Astrocyte of the spinal cord (primary cell): ENCODE data around the gene OR10C1.
"Not testable (repeated sequence)": the region's sequence is repeated elsewhere in the genome, so short reads cannot be mapped to it uniquely, and the experiment has no call there.

Experiments
- DNase-seq: peaks from one replicate; pipeline ENCODE4 v3.0.0; 2011; ENCODE audit warnings: low read depth, low spot score
- H3K4me3 ChIP-seq: 2 replicates; pipeline ENCODE4 v1.5.1; 2011; ENCODE audit warnings: low read depth, mild to moderate bottlenecking, low read length, moderate library complexity
- in situ Hi-C: cut with HindIII; loops from 2 replicates; pipeline ENCODE4 v1.10.0; 2017; ENCODE audit warnings: low sequenced_read_pairs
- TF ChIP-seq, protein P1 (sequence below): IDR thresholded peaks from 2 replicates; pipeline ENCODE4 v1.5.1; 2012; ENCODE audit warnings: low read depth, mild to moderate bottlenecking, low read length, inconsistent platforms

Gene OR10C1

GRCh38 chr6:29424575-29424974, 14.5 kb upstream of the OR10C1 start:
- no peak overlapping the region for H3K4me3 ChIP-seq
- TF ChIP-seq, protein P1, sequence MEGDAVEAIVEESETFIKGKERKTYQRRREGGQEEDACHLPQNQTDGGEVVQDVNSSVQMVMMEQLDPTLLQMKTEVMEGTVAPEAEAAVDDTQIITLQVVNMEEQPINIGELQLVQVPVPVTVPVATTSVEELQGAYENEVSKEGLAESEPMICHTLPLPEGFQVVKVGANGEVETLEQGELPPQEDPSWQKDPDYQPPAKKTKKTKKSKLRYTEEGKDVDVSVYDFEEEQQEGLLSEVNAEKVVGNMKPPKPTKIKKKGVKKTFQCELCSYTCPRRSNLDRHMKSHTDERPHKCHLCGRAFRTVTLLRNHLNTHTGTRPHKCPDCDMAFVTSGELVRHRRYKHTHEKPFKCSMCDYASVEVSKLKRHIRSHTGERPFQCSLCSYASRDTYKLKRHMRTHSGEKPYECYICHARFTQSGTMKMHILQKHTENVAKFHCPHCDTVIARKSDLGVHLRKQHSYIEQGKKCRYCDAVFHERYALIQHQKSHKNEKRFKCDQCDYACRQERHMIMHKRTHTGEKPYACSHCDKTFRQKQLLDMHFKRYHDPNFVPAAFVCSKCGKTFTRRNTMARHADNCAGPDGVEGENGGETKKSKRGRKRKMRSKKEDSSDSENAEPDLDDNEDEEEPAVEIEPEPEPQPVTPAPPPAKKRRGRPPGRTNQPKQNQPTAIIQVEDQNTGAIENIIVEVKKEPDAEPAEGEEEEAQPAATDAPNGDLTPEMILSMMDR: no peak
- DNase-seq: no peak
- in situ Hi-C loops: no loop called here

DNA sequence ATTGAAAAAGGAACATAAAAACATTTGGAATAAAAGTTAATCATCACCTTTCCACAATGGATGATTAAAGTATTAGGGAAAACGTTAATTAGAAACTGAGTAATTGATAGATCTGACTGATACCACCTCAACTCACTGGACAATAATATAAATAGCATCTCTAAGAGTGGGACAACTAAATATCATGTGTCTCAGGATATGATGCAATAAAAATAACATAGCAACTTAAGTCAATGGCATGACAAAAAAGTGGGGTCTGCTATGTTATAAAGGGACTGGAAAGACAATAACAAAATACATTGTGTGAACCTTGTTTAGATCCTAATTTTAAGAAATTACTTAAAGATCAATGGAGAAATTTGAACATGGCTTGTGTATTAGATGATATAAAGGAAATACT, 14.0 kb upstream of the OR10C1 start:
- no peak for DNase-seq
- no peak overlapping the region for H3K4me3 ChIP-seq
- in situ Hi-C loops: no loop called here
- TF ChIP-seq, protein P1: no peak

- TF ChIP-seq, protein P1: no peak
- in situ Hi-C loops: no loop called here
These were observed 12.5 kb upstream of the OR10C1 start for GRCh38 chr6:29426654-29427053.

DNA sequence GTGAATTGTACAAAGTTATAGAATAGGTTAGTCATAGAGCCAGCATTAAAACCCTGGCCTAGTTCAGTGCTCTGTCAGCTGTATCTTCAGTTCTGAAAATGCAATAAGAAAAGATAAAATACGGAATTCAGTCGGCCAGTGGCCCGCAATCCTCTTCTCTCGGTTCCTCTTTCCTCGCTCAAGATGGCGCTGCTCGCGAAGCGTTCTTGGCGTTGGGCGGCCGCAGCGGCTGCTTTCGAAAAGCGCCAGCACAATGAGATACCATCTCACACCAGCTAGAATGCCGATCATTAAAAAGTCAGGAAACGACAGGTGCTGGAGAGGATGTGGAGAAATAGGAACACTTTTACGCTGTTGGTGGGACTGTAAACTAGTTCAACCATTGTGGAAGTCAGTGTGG, 2.4 kb upstream of the OR10C1 start:
- in situ Hi-C loops, DNase-seq, H3K4me3 ChIP-seq: not testable (repeated sequence)

More at GRCh38 chr6:29426654-29427053, 12.5 kb upstream of the OR10C1 start:
- no peak overlapping the region for H3K4me3 ChIP-seq
- DNase-seq: no peak

DNA sequence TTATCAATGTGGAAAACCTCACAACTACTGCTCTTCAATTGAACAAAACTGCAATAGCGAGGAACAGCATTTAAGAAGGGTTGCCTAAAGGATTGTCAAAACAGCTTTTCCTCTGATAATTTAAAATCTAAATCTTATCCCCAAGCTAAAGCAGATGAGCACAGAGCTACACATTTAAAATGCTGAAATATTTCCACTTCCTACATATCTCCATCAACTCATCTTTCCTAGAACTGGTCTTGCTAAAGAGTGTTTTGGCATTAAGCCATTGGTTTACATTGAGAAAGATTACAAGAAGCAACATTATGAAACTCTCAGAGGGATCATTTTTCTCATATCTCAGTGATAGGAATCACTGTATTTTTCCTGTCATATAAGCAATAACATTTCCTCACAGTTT, 3.6 kb downstream of the OR10C1 start:
- in situ Hi-C loops: no loop called here
- H3K4me3 ChIP-seq: no peak overlapping the region
- TF ChIP-seq, protein P1: no peak
- DNase-seq: no peak

GRCh38 chr6:29444031-29444430, 4.9 kb downstream of the OR10C1 start:
- DNase-seq, H3K4me3 ChIP-seq, in situ Hi-C loops: not testable (repeated sequence)

DNA sequence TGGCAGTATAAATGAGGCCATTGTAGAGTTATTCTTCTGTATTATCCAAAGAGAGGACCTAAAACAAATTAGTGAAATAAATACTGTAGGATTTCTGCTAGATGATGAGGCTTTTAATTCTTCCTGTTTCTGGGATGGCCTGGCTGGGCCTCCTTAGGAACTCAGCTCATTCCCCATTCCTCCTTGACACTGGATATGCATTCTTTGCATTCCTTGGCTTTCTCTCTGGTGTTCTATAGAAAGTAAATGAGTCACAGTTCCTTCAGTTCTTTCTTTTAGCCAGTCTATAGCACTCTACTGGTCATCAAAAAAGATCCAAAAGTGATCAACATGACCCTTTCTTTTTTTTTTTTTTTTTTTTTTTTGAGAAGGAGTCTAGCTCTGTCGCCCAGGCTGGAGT, 8.6 kb downstream of the OR10C1 start:
- TF ChIP-seq, protein P1: no peak
- H3K4me3 ChIP-seq: no peak overlapping the region
- peak; percentile 2 for DNase-seq
- in situ Hi-C loops: no loop called here

- TF ChIP-seq, protein P1: no peak
- no peak overlapping the region for H3K4me3 ChIP-seq
- DNase-seq: peak; percentile 16
- in situ Hi-C loops: no loop called here
These were observed 12.5 kb downstream of the OR10C1 start for GRCh38 chr6:29451471-29452193.
